DOHH2 (cell line): Measurements from ENCODE around the gene SBSN.

ENCODE experiments used
- H3F3A ChIP-seq: fragments of 200-600 bp; sonication (generic), shearing (Covaris generic); 2 replicates; pipeline ENCODE4 v1.6.0; 2016; ENCODE audit warnings: antibody characterized with exemption, mild to moderate bottlenecking; ENCODE audit not compliant: control insufficient read depth, insufficient read depth
- H3K27ac ChIP-seq: fragments of 200-600 bp; sonication (generic); 2 replicates; pipeline ENCODE4 v1.5.1; 2014; ENCODE audit warnings: low read depth, mild to moderate bottlenecking, low read length, moderate library complexity
- H3K27me3 ChIP-seq: fragments of 200-600 bp; sonication (generic); 2 replicates; pipeline ENCODE4 v1.6.1; 2014; ENCODE audit warnings: mild to moderate bottlenecking, low read length, mixed read lengths; ENCODE audit not compliant: control insufficient read depth
- H3K36me3 ChIP-seq: fragments of 200-600 bp; sonication (generic); 2 replicates; pipeline ENCODE4 v1.6.1; 2014; ENCODE audit warnings: mild to moderate bottlenecking, low read length, moderate library complexity, mixed read lengths; ENCODE audit not compliant: control insufficient read depth
- H3K4me1 ChIP-seq: fragments of 200-600 bp; sonication (generic); 2 replicates; pipeline ENCODE4 v1.6.1; 2014; ENCODE audit warnings: mild to moderate bottlenecking, low read length, mixed read lengths; ENCODE audit not compliant: control insufficient read depth
- H3K4me2 ChIP-seq: fragments of 200-600 bp; sonication (generic); 2 replicates; pipeline ENCODE4 v1.6.0; 2014; ENCODE audit warnings: mild to moderate bottlenecking, low read length, moderate library complexity
- H3K4me3 ChIP-seq: fragments of 200-600 bp; sonication (generic); 2 replicates; pipeline ENCODE4 v1.5.1; 2014; ENCODE audit warnings: mild to moderate bottlenecking, low read length, mixed read lengths
- H3K79me2 ChIP-seq: fragments of 200-600 bp; sonication (generic); 2 replicates; pipeline ENCODE4 v1.6.1; 2014; ENCODE audit warnings: mild to moderate bottlenecking, low read length, mixed read lengths; ENCODE audit not compliant: control insufficient read depth
- H3K9me2 ChIP-seq: fragments of 200-600 bp; sonication (generic); replicated peaks from 2 replicates; pipeline ENCODE4 v1.6.1; 2014; ENCODE audit warnings: mild to moderate bottlenecking, low read length, mixed read lengths; ENCODE audit not compliant: control insufficient read depth
- H3K9me3 ChIP-seq: fragments of 200-600 bp; sonication (generic); 2 replicates; pipeline ENCODE4 v1.6.1; 2014; ENCODE audit warnings: antibody characterized with exemption, low read length, mixed read lengths; ENCODE audit not compliant: control insufficient read depth, insufficient read depth
- H4K20me1 ChIP-seq: fragments of 200-600 bp; sonication (generic); 2 replicates; pipeline ENCODE4 v1.6.0; 2014; ENCODE audit warnings: low read depth, mild to moderate bottlenecking, antibody characterized with exemption, low read length, moderate library complexity; ENCODE audit not compliant: control insufficient read depth, insufficient read depth
- CTCF ChIP-seq: fragments of 200-600 bp; sonication (generic); IDR thresholded peaks from one replicate; pipeline ENCODE4 v1.5.1; 2014; ENCODE audit warnings: antibody characterized with exemption, mild to moderate bottlenecking, low read depth, low read length; ENCODE audit not compliant: poor library complexity, severe bottlenecking
- EZH2phosphoT487 ChIP-seq: fragments of 200-600 bp; sonication (generic); IDR thresholded peaks from 2 replicates; pipeline ENCODE4 v1.6.1; 2017; ENCODE audit warnings: borderline replicate concordance, mild to moderate bottlenecking, antibody characterized with exemption, low read length, moderate library complexity, mixed read lengths

SBSN gene

GRCh38 chr19:35509018-35509652, 19.0 kb downstream of the SBSN start:
- peaks cover 38% of the 10 kb centered on the region for H3K27me3 ChIP-seq

GRCh38 chr19:35508129-35508528, 20.0 kb downstream of the SBSN start:
- Histone ChIP-seq H3K4me1 (peaks cover 44% of the 10 kb centered on the region), H4K20me1 (no peaks in the 10 kb centered on the region), H3K27ac (no peak overlapping the region), H3K4me2 (peak overlapping the region; percentile 54), H3F3A (no peaks in the 10 kb centered on the region), H3K4me3 (peak overlapping the region; percentile 75), H3K36me3 (no peaks in the 10 kb centered on the region), H3K79me2 (peaks cover 10% of the 10 kb centered on the region), H3K27me3 (peaks cover 36% of the 10 kb centered on the region), H3K9me2 (no peaks in the 10 kb centered on the region), H3K9me3 (no peaks in the 10 kb centered on the region)
- no peak for TF ChIP-seq CTCF
- no peak; the same call in 1 of the 2 replicates for TF ChIP-seq EZH2phosphoT487

More at GRCh38 chr19:35509018-35509652, 19.0 kb downstream of the SBSN start:
- peaks cover 38% of the 10 kb centered on the region for H3K4me1 ChIP-seq
- no peaks in the 10 kb centered on the region for H3K36me3 ChIP-seq
- no peaks in the 10 kb centered on the region for H3F3A ChIP-seq
- peaks cover 10% of the 10 kb centered on the region for H3K79me2 ChIP-seq
- H3K4me2 ChIP-seq = peak overlapping the region; percentile 54
- peak overlapping the region; percentile 45 for H3K27ac ChIP-seq
- H4K20me1 ChIP-seq = no peaks in the 10 kb centered on the region
- H3K4me3 ChIP-seq = peak overlapping the region; percentile 75
- no peaks in the 10 kb centered on the region for H3K9me3 ChIP-seq
- TF ChIP-seq EZH2phosphoT487 (0 out of 2 replicates have a peak, but pooled peaks have one; percentile 19), CTCF (no peak)
- no peaks in the 10 kb centered on the region for H3K9me2 ChIP-seq

- H3K36me3 ChIP-seq = no peaks in the 10 kb centered on the region
- H3F3A ChIP-seq = no peaks in the 10 kb centered on the region
- TF ChIP-seq EZH2phosphoT487 (no peak), CTCF (no peak)
- peaks cover 50% of the 10 kb centered on the region for H3K4me1 ChIP-seq
- no peak overlapping the region; the same call in 1 of the 2 replicates for H3K4me3 ChIP-seq
- no peaks in the 10 kb centered on the region for H3K9me2 ChIP-seq
- no peak overlapping the region for H3K27ac ChIP-seq
- H3K9me3 ChIP-seq = no peaks in the 10 kb centered on the region
- H3K27me3 ChIP-seq = peaks cover 33% of the 10 kb centered on the region
- no peaks in the 10 kb centered on the region for H4K20me1 ChIP-seq
- H3K4me2 ChIP-seq = peak overlapping the region; percentile 54
- H3K79me2 ChIP-seq = peaks cover 10% of the 10 kb centered on the region
Measured at GRCh38 chr19:35507561-35507960, 20.6 kb downstream of the SBSN start.
